Ishikawa (cell line): ENCODE results near the gene PKD1.
A peak's percentile ranks its signal among the peaks of the same experiment; 100 is the strongest.

Source experiments
- CEBPB ChIP-seq: IDR thresholded peaks from 2 replicates; pipeline ENCODE4 v1.6.1; 2012
- CREB1 ChIP-seq: IDR thresholded peaks from 2 replicates; pipeline ENCODE4 v1.6.1; 2012; ENCODE audit warnings: low read depth
- EGR1 ChIP-seq: IDR thresholded peaks from 2 replicates; pipeline ENCODE4 v1.6.1; 2012
- EP300 ChIP-seq: IDR thresholded peaks from 2 replicates; pipeline ENCODE4 v1.6.1; 2012; ENCODE audit warnings: borderline replicate concordance
- FOXM1 ChIP-seq: IDR thresholded peaks from 2 replicates; pipeline ENCODE4 v1.6.1; 2012; ENCODE audit warnings: low read depth, borderline replicate concordance
- MAX ChIP-seq: IDR thresholded peaks from 2 replicates; pipeline ENCODE4 v1.6.1; 2012
- NFIC ChIP-seq: IDR thresholded peaks from 2 replicates; pipeline ENCODE4 v1.6.1; 2012
- RAD21 ChIP-seq: IDR thresholded peaks from 2 replicates; pipeline ENCODE4 v1.6.1; 2012; ENCODE audit warnings: low read depth
- REST ChIP-seq: IDR thresholded peaks from 2 replicates; pipeline ENCODE4 v1.6.1; 2012; ENCODE audit warnings: low read depth, mild to moderate bottlenecking
- TAF1 ChIP-seq: IDR thresholded peaks from 2 replicates; pipeline ENCODE4 v1.6.1; 2012; ENCODE audit warnings: low read depth, mild to moderate bottlenecking
- TCF12 ChIP-seq: IDR thresholded peaks from 2 replicates; pipeline ENCODE4 v1.6.1; 2012; ENCODE audit warnings: low read depth
- TEAD4 ChIP-seq: IDR thresholded peaks from 2 replicates; pipeline ENCODE4 v1.6.1; 2012
- USF1 ChIP-seq: IDR thresholded peaks from 2 replicates; pipeline ENCODE4 v1.6.1; 2012
- YY1 ChIP-seq: IDR thresholded peaks from 2 replicates; pipeline ENCODE4 v1.6.1; 2012; ENCODE audit warnings: low read depth
- ZBTB7A ChIP-seq: IDR thresholded peaks from 2 replicates; pipeline ENCODE4 v1.6.1; 2012; ENCODE audit warnings: low read depth

The PKD1 gene

GRCh38 chr16:2122429-2122828 lies 13.3 kb downstream of the PKD1 start:
- TF ChIP-seq USF1 = no peak
- no peak for TF ChIP-seq MAX
- TF ChIP-seq TEAD4 = no peak
- TF ChIP-seq RAD21 = no peak
- no peak for TF ChIP-seq CEBPB
- no peak for TF ChIP-seq REST
- no peak for TF ChIP-seq EP300
- no peak for TF ChIP-seq NFIC
- no peak for TF ChIP-seq YY1
- no peak for TF ChIP-seq FOXM1
- TF ChIP-seq CREB1 = no peak
- TF ChIP-seq TCF12 = no peak
- TF ChIP-seq EGR1 = no peak
- no peak for TF ChIP-seq ZBTB7A
- no peak for TF ChIP-seq TAF1

GRCh38 chr16:2121853-2122252 lies 13.8 kb downstream of the PKD1 start:
- TF ChIP-seq TAF1 = no peak

GRCh38 chr16:2117960-2118722 lies 17.6 kb downstream of the PKD1 start:
- 0 out of 2 replicates have a peak, but pooled peaks have one; percentile 11 for TF ChIP-seq NFIC

- TF ChIP-seq ZBTB7A (no peak), MAX (no peak), YY1 (no peak), CEBPB (no peak), RAD21 (no peak), TEAD4 (no peak), USF1 (no peak), TAF1 (no peak)
Measured at GRCh38 chr16:2115591-2115973, 20.1 kb downstream of the PKD1 start.

- TF ChIP-seq TCF12 (no peak), ZBTB7A (no peak), USF1 (no peak), CEBPB (no peak), CREB1 (no peak), NFIC (no peak), EP300 (no peak), REST (no peak), YY1 (no peak), EGR1 (no peak), FOXM1 (no peak)
Measured at GRCh38 chr16:2102471-2102870, 33.2 kb downstream of the PKD1 start.

GRCh38 chr16:2097689-2098088 lies 38.0 kb downstream of the PKD1 start:
- TF ChIP-seq REST = peak; percentile 59; the same call in 1 of the 2 replicates
